Pancreas (tissue), 10 donors: ENCODE measurements around the gene IGFALS. TPM values are rescaled to one million over a fixed set of nuclear protein-coding genes. Genes with fewer than 3 reads are reported as not detected.

Source experiments
- ATAC-seq, 4 donors: fragments of 200-7000 bp; cut with Tn5 transposase; one replicate each; pipeline versions ENCODE4 v1.8.0 to v1.9.1; 2020; ENCODE audit warnings: mild to moderate bottlenecking in 4 of 4, moderate library complexity in 4 of 4
- DNase-seq, 6 donors: peaks; one replicate each; pipeline ENCODE4 v3.0.0-alpha.2; 2020
- FAIRE-seq: peaks from 2 replicates; lab custom pipeline; 2012; peaks lifted over from hg19 to GRCh38; lab: Jason Lieb, UNC
- H3K27ac ChIP-seq, 4 donors: fragments of 200-600 bp; sonication (generic); 1 replicate in 3 of 4; 2 replicates in 1 of 4; pipeline versions ENCODE4 v1.5.0 to v1.8.0; 2020
- H3K27me3 ChIP-seq, 4 donors: fragments of 200-600 bp; one replicate each; pipeline ENCODE4 v1.8.0; 2021
- H3K36me3 ChIP-seq, 3 donors: fragments of 200-600 bp; sonication (generic) in 1 of 3; one replicate each; pipeline versions ENCODE4 v1.5.0 to v1.8.0; 2020 to 2021
- H3K4me1 ChIP-seq, 3 donors: fragments of 200-600 bp; one replicate each; pipeline ENCODE4 v1.8.0; 2021
- H3K4me3 ChIP-seq, 4 donors: fragments of 200-600 bp; sonication (generic) in 2 of 4; one replicate each; pipeline versions ENCODE4 v1.5.0 to v1.8.0; 2020 to 2021
- H3K9me3 ChIP-seq, 4 donors: fragments of 200-600 bp; one replicate each; pipeline ENCODE4 v1.8.0; 2021
- WGBS, 2 donors: extraction: QIAGEN DNeasy Blood & Tissue Kit; methylation state at CpG; one replicate each; pipeline ENCODE4 v1.1.7; 2013; 5-methylcytosine and 5-hydroxymethylcytosine counted together
- intact Hi-C, 3 donors: fragments of 100-400 bp; cut with DNase I; formaldehyde crosslinking; loops; one replicate each; pipeline versions ENCODE4 v1.11.1 to v1.14.2; 2022
- polyA plus RNA-seq, 2 donors: library from polyadenylated mRNA; stranded (reverse); fragments of 200-250 nt; gene quantifications; one replicate each; pipeline ENCODE4 v1.2.3, GENCODE V29; 2013
- total RNA-seq, 6 donors: library from RNA; stranded (reverse); fragmentation: NEBNext Ultra II Directional in 4 of 6; extraction: Animal tissue kit (Norgen Biotek cat#: 25700) in 4 of 6; gene quantifications; one replicate each; pipeline versions ENCODE4 v1.2.1 to v1.2.4, GENCODE V29; 2021 to 2023
- TF ChIP-seq, protein P1 (sequence below), 4 donors: fragments of 200-600 bp; sonication (generic) in 3 of 4; IDR thresholded peaks; one replicate each; pipeline versions ENCODE4 v1.5.0 to v1.8.0; 2021; ENCODE audit warnings: antibody characterized with exemption in 4 of 4
- donor health status: healthy with polysubstance abuse.
- donor health status: DM: no; HTN: no; CAD: no; lungs with moderate emphysema.
- donor health status: DM: no; HTN: no; CAD: no.
- donor health status: control.
- donor health status: control.
- donor health status: Bipolar disorder and iron deficiency.
- donor health status: DM: yes; HTN: yes; CAD: no.
- donor health status: DM: no; HTN: no; CAD: no.
- donor health status: DM: no; HTN: no; CAD: no.
- donor health status: DM: yes; HTN: yes; CAD: no.

IGFALS gene
- total and polyA plus RNA-seq, 8 donors, result 1.0 to 8.2 (median 3.2) TPM

DNA sequence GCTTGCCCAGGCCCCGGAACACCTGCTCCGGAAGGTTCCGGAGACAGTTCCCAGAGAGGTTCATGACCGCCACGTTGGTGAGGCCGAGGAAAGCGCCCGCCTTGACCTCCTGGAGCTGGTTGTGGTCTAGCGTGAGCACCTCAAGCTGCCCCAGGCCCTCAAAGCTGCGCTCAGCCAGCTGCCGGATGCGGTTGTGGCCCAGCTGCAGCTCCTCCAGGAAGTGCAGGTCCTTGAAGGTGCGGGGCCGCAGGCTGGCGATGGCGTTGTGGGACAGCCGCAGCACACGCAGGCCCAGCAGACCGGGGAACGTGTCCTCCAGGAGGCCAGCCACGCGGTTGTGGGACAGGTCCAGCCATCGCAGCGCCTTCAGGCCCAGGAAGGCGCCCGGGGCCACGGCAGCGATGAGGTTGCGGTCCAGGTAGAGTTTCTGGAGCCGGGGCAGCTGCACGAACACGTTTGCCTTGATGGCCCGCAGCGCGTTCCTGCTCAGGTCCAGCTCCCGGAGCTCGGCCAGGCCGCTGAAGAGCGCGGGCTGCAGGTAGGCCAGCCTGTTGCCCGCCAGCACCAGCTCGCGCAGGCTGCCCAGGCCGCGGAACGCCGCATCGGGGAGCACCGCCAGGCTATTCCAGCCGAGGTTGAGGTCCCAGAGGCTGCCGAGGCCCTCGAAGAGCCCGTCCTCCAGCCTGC is 2.1 kb downstream of the IGFALS start:
- Histone ChIP-seq H3K4me3 (no peak overlapping the region), H3K27me3 (no peaks in the 10 kb centered on the region), H3K9me3 (no peaks in the 10 kb centered on the region), H3K36me3 (no peaks in the 10 kb centered on the region), H3K27ac (no peak overlapping the region), H3K4me1 (peaks cover 9 to 17% (median 16%) of the 10 kb centered on the region in 3 donors)
- WGBS, 2 donors, result 94 to 95% methylated on average over 53 of the region's 53 CpGs
- FAIRE-seq, result no peak
- intact Hi-C loops, result no loop called here
- TF ChIP-seq, protein P1, sequence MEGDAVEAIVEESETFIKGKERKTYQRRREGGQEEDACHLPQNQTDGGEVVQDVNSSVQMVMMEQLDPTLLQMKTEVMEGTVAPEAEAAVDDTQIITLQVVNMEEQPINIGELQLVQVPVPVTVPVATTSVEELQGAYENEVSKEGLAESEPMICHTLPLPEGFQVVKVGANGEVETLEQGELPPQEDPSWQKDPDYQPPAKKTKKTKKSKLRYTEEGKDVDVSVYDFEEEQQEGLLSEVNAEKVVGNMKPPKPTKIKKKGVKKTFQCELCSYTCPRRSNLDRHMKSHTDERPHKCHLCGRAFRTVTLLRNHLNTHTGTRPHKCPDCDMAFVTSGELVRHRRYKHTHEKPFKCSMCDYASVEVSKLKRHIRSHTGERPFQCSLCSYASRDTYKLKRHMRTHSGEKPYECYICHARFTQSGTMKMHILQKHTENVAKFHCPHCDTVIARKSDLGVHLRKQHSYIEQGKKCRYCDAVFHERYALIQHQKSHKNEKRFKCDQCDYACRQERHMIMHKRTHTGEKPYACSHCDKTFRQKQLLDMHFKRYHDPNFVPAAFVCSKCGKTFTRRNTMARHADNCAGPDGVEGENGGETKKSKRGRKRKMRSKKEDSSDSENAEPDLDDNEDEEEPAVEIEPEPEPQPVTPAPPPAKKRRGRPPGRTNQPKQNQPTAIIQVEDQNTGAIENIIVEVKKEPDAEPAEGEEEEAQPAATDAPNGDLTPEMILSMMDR (IDR thresholded peaks at IDR 0.05), result no peak
- ATAC-seq, result no peak
- DNase-seq, result peak in 1 of 6 donors; percentile 75

DNA sequence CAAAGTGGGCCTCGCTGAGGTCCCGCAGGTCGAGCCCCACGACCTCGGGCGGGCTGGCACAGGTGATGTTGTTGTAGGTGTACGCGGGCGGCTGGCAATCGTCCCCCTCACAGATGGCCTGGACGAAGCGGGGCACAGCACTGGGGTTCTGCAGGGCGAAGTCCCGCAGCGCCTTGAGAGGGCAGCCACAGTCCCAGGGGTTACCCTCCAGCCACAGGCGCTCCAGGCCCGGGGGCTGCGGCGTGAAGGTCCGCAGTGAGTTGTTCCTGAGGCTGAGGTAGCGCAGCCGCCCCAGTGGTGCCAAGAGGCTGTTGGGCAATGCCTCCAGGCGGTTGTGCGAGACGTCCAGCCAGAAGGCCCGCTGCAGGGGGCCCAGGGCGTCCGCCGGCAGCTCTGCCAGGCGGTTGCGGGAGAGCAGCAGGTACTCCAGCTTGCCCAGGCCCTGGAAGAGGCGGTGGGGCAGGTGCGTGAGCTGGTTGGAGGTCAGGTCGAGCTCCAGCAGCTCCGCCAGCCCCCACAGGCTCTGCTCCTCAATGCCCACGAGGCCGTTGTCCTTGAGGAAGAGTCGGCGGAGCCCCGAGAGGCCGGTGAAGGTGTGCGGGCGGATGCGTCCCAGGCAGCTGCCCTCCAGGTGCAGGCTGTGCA is 2.8 kb downstream of the IGFALS start:
- no peak for ATAC-seq
- TF ChIP-seq, protein P1 (IDR thresholded peaks at IDR 0.05), result no peak
- no peak overlapping the region for H3K27ac ChIP-seq
- no peaks in the 10 kb centered on the region for H3K27me3 ChIP-seq
- H3K4me1 ChIP-seq, result peaks cover 9 to 17% (median 16%) of the 10 kb centered on the region in 3 donors
- H3K4me3 ChIP-seq, result no peak overlapping the region
- no peaks in the 10 kb centered on the region for H3K36me3 ChIP-seq
- intact Hi-C loops, result no loop called here
- no peak for FAIRE-seq
- 90 to 92% methylated on average over 39 to 44 of the region's 44 CpGs for WGBS, 2 donors
- H3K9me3 ChIP-seq, result no peaks in the 10 kb centered on the region
- peak in 1 of 6 donors; percentile 77 for DNase-seq

GRCh38 chr16:1790261-1790610 is 3.3 kb downstream of the IGFALS start:
- H3K36me3 ChIP-seq, result no peaks in the 10 kb centered on the region
- no peak overlapping the region for H3K4me3 ChIP-seq
- TF ChIP-seq, protein P1 (IDR thresholded peaks at IDR 0.05), result no peak
- intact Hi-C loops, result no loop called here
- no peaks in the 10 kb centered on the region for H3K9me3 ChIP-seq
- peaks cover 9 to 16% (median 16%) of the 10 kb centered on the region in 3 donors for H3K4me1 ChIP-seq
- no peak for DNase-seq
- no peak overlapping the region for H3K27ac ChIP-seq
- ATAC-seq, result no peak
- FAIRE-seq, result no peak
- 89 to 92% methylated on average over 13 to 15 of the region's 15 CpGs for WGBS, 2 donors
- no peaks in the 10 kb centered on the region for H3K27me3 ChIP-seq

- Histone ChIP-seq H3K9me3 (no peaks in the 10 kb centered on the region), H3K36me3 (no peaks in the 10 kb centered on the region), H3K4me1 (peaks cover 9 to 12% (median 10%) of the 10 kb centered on the region in 3 donors), H3K27me3 (no peaks in the 10 kb centered on the region), H3K27ac (no peak overlapping the region), H3K4me3 (no peak overlapping the region)
- ATAC-seq (no peak), FAIRE-seq (no peak), DNase-seq (peak in 3 of 6 donors; percentile 7 to 76 (median 44))
- WGBS, 2 donors, result 92 to 93% methylated on average over 25 of the region's 25 CpGs
- TF ChIP-seq, protein P1 (IDR thresholded peaks at IDR 0.05), result no peak
- intact Hi-C loops, result no loop called here
Observed at GRCh38 chr16:1789643-1790045, 3.9 kb downstream of the IGFALS start.

DNA sequence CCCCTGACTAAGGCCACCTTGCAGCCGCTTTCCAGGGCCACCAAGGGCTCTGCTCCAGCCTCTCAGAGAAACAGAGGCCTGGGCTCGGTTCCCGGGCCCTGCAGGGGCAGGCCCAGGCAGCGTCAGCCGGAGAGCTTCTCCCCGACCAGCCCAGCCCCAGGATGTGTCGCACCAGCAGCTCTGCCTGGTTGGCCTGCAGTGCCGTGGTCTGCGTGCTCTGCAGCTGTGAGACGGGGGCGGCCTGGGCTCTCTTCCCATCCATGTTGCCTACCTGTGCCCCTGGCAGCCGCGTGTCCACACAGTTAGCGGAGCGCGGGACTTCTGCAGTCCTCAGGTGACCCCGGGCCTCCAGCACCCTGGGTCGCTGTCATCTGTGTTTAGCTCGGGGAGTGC is 4.8 kb downstream of the IGFALS start:
- intact Hi-C loops, result no loop called here
- TF ChIP-seq, protein P1 (IDR thresholded peaks at IDR 0.05), result no peak
- no peaks in the 10 kb centered on the region for H3K36me3 ChIP-seq
- ATAC-seq, result no peak
- no peak overlapping the region for H3K4me3 ChIP-seq
- no peak overlapping the region for H3K27ac ChIP-seq
- no peaks in the 10 kb centered on the region for H3K27me3 ChIP-seq
- H3K4me1 ChIP-seq, result peaks cover 3 to 11% (median 5%) of the 10 kb centered on the region in 3 donors
- FAIRE-seq, result no peak
- no peaks in the 10 kb centered on the region for H3K9me3 ChIP-seq
- 81 to 82% methylated on average over 19 of the region's 19 CpGs for WGBS, 2 donors
- DNase-seq, result peak in 2 of 6 donors; percentile 36 to 74
